Measurements from ENCODE around the gene LTBP2.

Gene LTBP2

DNA sequence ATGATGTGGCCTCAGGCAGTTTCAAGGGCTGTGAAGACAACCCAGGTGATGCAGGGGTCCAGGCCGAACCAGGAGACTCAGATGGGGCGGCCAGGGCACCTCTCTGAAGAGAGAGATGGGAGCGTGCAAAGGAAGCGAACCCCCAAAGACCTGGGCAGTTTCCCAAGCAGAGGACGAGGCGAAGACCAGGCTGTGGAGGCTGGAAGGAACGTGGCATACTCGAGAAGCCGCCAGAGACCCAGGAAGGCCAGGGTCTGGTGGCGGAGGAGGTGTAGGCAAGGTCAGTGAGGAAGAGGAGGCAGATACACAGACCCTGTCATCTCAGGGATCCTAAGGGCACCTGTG, 24.7 kb downstream of the LTBP2 start:
- no peak for DNase-seq

DNA sequence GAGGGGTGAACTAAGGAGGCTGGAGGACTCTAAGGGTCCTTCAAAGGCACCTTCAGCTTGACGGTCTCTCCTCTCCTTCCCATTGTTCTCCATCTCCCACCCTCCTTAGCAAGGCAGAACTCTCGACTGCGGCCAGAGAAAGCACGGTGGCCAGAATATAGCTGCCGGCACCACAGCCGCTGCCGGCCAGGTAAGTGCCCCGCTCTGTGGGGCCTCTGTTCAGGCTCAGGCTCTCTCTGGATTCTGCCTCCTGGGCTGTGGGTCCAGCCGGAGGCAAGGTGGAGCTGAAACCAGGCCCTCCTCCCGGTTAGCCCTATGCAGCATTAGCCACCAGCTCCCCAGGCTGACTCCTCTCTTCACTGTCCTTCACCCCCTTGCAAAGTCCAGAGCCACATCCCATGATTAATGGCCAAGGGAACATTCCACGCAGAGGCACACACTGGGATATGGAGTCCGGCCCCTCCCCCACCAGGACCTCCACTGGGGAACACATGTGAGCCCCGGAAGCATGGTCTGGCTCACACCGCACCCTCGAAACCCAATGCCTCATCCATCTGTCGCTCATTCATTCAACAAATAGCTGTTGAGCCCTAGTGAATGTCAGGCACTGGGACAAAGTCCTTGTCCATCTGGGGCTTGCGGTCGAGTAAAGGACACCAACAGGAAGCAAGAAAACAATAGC, 25.2 kb downstream of the LTBP2 start:
- DNase-seq = no peak

DNA sequence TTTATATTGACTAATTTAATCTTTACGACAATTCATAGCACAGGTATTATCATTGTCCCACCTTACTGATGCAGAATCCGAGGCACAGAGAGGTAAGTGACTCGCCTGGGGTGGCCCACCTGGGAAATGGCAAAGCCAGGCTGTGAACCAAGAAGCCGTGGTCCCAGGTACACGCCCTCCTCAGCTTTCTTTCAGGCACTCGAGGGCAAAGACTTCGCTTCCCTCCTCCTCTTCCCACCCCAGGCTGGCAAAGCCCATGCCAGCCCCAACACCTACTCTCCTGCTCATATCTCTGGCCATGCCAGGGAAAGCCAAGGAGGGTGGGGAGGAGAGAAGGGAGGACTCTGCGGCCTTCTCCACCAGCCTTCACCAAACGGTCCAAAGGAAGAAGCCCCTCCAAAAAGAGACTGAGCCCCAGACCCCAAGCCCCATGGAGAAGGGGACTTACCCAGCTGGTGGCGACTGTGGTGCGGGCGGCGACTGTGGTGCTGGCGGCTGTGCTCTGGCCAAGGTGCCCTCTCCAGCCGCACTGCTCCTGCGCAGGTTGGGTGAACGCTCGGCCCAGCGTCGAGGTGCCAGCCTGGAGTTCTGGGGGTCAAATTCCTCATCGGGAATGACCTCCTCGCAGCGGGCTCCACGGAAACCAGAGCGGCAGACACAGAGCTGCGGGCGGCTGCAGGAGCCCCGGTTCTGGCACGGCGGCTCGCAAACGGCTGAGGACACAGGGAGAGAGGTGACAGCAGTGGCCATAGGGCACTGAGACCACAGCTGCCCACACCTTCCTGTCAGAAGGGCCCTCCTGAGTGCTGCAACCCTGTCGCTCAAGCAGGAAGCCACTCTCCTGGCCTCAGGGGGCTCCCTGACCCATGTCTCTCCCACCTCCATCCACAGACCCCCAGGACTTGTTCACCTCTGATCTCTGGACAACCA, 26.4 kb downstream of the LTBP2 start:
- DNase-seq = no peak

DNA sequence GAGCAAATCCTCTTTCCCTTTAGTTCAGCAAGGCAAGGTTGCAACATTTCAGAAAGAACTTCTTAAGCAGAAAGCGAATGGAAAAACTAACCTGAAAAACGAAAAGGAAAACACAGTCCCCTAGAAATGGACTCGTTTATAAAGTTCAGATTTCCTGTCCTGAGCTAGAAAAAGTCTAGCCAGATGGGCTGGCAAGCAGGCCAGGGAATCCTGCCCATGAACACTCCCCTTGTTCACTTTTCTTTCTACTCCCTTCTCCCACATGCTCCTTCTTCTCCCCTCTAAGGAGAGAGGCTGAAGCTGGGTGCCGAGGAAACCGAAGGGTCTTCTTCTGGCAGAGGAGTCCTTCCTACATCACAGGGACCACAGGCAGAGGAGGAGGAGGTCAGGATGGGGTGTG, 27.1 kb downstream of the LTBP2 start:
- DNase-seq = no peak

DNA sequence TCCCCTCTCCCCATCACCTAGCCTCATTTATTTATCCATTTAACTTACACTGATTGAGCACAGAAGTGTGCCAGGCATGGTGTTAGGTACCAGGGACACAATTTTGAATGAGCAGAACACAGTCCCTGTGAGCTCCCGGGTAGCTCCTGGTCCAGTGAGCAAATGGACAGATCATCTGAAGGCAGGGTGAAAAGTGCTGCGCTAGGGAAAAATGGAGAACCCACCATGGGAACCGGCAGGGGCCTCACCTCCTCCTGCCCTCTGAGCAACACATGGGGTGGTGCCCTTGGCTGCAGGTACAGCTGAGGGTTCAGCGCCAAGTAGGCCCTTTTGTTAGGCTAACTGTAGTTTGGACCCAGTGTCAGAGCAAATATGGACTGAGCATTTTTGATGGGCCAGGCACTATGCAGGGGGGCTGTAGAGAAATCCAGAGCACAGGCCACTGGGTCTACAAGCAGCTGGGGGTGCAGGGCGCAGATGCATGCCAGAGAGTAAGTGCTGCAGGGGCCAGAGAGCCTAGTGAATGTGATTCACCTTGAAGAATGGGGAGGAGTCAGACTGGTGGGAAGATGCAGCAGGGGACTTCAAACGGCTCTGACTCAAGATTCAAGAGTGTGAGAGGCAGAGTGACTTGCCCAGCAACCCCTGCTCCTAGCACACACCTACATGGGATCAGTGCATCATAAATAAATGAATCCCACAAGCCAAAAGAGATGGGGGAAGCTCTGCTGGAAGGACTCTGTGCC, 28.2 kb downstream of the LTBP2 start:
- no peak for DNase-seq

DNA sequence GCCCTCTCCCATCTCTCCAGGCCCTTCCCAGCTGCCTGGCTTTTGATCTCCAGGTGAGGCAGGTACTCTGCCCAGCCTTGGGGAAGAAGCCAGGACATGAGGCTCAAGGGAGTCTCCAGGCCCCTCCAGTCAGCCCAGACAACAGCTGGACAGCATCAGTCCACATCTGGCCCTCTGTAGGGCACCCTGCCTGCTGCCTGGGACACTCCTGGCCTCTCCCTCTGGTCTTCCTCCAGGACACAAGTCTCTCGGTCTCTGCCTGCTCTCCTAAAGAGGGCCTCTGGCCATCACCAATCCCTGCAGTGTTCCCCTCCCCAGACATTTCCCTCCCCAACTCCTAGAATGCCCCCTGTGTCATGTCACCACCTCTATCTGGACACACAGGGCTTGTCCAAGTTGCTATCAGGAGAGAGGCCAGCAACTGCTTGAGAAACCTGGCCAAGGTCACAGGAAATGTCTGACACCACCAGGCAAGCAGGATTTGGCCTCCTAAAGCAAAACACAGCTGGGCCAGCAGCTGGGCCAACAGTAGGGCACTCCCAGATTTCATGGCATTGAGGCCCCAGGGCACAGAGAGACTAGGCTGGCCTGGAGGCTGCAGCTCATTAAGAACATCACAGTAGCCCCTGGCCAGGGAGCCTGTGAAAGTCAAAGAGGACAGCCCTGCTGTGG, 29.0 kb downstream of the LTBP2 start:
- no peak for DNase-seq

DNA sequence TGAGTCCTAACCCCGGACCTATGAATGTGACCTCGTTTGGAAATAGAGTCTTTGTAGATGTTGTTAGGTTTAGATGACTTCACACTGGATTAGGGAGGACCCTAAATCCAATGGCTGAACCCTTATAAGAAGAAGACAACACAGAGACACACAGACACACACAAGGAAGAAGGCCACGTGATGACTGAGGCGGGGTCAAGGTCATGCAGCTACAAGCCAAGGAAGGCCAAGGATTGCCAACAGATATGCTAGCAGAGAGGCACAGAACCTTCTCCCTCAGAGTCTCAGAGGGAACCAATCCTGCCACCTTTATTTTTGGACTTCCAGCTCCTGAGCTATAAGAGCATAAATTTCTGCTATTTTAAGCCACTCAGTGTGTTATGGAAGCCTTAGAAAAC, 31.8 kb downstream of the LTBP2 start:
- DNase-seq = no peak

DNA sequence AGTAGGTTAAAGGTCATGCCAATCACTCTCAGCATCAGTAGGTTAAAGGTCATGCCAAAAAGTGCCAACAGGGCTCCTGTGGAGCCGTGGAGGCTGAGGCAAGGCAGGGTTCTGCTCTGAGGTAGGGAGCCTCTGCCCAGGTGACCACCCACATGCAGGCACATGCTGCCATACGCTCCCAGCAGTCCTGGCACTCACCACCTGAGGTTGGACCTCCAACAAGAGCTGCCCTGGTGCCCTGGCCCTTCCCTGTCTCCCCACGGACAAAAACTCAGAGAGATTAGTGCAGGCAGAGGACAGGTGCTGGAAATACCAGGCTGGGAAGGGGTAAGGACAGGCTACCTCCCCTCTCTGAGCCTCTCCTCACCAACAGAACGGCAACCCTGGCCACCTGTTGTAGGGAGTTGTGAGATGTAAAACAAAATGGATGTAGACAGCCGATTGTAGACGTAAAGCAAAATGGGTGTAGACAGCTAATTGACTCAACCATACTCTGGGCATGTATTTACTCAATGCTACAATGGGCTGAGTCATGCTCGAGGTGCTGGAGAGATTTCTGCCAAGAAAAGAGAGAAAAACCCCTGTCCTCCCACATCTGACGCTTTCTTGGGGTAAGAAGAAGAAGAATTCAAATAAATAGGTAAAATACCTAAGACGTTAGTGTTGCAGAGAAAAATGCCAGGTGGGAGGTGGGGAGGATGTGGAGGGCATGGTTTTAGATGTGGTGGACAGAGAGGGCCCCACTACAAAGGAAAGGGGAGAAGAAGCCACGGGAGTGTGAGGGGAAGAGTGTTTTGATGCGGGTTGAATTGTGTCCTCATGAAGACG, 32.4 kb downstream of the LTBP2 start:
- no peak for DNase-seq

DNA sequence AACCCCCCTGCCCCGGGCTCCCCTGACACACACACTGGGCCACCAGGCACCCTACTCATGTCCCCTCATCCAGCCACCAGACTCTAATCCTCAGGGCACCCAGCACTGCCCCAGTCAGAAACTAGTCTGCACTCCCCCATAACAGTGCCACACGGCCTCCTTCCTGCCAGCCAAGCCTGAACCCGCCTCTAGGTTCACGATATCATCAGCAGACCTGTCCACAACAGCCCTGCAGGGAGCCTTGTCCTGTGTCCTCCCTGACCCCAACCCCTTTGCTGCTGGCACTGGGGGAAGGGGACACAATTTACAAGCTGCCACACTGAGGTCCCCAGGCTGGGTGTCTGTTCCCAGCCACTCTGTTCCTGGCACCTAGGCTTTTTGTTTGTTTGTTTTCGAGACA, 33.6 kb downstream of the LTBP2 start:
- no peak for DNase-seq

DNA sequence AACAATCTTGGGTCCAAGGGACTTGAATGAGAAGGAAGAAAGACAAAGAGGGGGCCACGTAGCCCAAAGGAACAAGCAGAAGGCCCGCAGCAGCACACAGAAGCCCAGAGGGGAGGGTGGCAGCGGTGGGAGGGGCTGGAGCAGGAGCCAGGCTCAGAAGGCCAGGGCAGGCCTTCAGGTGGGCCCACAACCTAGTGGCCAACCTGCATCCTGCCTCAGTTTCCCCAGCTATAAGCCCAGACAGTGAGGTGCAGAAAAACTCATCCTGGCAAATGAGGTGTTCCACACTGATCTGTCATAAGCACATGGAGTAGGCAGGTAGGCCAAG, 34.1 kb downstream of the LTBP2 start:
- DNase-seq = no peak

DNA sequence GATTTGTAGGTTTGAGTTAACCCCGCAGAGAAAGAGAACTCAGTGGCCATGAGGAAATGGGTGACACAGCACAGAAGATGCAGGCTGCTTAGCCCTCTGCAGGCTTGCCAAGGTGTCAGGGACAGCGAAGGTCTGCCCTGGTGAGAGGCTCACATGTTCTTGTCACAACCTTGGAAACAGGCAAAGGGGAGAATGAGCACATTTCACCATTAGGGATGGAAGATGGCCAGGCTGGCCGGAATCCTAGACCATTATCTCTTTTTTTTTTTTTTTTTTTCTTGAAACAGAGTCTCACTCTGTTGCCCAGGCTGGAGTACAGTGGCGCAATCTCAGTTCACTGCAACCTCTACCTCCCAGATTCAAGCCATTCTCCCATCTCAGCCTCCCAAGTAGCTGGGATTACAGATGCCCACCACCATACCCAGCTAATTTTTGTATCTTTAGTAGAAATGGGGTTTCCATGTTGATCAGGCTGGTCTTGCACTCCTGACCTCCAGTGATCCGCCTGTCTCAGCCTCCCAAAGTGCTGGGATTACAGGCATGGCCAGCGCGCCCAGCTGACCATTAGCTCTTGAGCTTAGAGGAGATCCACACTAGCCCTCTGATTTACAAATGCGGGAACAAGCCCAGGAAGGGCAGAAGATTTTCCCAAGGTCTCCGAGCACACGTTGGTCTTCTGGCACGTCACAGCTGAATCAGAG, 34.6 kb downstream of the LTBP2 start:
- DNase-seq = no peak

DNA sequence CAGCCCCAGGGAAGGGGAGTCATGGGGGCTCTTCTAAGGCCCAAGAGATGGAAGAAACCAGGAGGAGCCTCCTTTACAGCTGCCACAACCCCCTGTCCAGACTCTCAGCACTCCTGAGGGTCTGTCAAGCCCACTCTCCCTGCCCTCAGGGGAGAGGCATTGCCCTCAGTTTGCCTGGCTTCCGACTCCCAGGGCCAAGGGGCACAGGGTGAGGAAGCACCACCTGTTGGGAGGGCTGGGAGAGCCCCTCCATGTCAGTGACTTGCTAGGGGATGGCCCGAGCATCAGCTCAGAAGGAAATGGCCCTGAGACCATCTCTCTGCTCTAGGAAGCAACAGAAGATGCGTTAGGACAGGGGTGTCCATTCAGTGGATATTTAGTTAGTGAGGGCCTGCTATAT, 36.1 kb downstream of the LTBP2 start:
- no peak for DNase-seq

DNA sequence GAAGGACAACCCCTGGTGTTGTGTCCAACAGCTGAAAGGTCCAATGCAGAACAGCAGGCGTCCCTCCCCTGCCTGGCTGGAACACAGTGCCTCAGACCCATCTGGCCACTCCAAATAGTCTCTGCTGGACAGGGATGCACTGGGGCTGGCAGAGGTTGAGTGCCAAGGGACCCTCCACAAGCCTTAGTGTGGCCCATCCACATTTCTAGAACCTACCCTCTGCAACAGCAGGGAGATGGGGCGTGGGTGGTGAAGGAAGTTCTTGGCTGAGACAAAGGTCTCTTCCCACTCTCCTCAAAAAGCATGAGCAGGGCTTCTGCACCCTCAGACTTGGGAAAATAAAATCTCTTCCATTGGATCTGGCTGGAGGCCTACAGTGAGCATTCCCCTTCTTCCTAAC, 36.5 kb downstream of the LTBP2 start:
- DNase-seq = no peak

DNA sequence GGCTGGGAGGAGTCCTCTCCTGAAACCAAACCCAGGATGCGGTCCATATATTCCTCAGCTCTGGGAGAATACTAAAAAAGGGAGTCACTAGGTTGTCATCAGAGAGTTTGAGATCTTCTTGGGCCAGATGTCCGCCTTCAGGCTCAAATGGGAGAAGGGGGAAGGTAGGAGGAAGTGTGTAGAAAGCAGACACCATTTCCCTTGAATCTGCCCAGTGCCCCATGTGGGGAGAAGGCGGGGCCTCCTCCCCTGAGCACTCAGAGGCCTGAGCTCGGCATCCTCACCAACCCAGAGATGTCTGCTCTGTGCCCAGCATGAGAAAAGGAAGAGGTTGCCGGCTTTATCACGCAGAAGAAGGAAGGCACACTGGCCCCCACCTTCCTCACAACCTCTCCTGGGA, 37.3 kb downstream of the LTBP2 start:
- no peak for DNase-seq

DNA sequence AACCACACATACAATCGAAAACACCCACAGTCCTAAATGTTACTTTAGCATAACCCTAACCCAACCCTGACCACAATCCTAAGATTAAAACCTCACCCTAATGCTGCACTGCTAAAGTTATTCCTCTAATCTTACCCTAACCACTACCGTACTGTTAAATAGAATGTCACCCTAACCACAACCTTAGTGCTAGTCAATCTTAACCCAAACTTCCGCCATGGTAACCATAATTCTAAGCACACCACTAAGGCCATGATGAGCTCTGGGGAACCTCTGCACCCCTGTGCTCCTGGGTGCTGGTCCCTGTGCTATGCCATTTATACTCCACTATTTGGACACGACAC, 38.0 kb downstream of the LTBP2 start:
- DNase-seq = no peak

DNA sequence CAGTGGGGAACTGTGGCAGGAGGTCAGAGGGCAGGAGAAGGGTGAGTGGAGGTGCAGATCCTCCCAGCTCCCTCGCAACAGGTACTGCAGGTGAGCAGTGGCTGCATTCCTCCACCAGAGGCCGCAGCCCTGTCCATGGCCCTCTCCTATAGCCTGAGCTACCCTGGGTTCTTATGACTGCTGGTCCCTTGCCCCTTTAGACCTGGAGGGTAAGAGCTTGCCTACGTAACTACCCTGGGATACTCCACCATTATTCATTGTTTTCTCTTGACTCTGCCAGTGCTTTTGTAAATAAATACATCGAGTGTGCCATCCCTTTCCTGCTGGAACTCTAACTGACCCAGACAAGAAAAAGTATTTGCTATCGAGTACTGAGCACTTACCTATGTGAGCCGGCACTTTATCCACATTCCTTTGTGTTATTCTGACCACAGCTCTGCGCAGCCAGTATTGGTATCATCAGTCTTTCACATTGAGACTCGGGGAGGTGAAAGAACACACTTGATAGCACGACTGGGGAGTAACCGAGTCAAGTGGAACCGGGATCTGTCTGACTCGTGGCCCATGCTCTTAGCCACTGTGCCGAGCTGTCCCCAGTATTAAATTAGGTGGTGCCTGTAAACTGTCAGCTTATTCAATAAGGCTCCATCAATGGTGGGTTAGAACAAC, 38.5 kb downstream of the LTBP2 start:
- no peak for DNase-seq

DNA sequence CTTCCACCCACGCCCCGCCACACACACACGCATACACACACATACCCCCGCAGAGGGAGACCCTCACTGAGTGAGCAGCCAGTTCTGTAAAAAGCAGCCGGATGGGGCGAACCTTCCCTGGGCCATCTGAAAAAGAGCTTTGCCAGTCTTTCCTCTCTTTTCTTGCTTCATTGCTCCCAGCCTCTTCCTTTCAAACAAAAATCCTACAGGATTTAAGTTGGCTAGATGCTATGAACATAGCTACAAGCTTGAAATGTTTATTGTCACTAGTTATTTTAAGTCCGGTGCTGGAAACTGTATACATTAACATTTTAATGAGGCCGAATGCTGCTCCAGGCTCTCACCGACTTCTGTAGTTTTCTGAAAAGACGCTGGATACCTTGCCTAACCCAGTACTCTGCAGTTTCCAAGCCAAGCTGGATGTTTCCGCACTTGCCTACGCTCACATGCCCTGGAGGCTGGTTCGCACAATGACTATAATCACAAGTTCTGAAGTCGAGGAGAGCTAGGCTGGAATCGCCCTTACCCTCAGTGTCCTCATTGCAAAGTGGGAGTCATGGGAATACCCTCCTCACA, 39.2 kb downstream of the LTBP2 start:
- no peak for DNase-seq

DNA sequence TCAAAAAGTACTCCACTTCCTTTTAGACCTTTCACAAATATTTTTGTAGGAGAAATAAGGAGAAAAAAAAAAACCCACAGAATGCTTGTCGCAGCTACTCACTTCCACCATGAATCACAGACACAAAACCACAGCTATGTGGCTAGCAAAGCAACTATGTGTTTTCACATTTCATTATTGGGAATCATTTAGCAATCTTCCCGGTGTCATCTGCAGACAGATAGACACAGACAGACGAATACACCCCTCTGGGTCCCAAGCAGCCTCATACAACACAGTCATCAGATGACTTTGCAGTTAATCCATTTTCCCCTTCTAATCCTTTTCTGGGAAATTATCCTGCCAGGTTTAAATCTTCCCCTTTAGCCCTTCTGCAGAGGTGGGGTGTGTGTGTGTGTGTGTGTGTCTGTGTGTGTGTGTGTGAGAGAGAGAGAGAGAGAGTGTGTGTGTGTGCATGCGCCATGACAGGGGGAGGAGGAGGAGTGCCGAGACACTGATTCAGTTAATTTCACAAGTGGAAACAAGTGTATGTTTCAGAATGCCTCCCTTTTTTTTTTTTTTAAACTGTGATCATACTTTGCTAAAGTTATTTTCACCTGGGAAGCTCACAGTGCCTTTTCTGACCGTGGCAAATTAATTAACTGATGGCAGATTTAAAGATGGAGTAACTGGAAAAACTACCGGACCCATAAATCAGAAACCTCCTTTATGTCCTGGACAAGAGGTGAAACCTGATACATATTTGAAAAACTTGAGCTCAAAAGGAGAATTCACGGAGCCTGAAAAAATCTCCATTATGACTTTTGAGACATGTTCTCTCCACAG, 39.9 kb downstream of the LTBP2 start:
- DNase-seq = peak; percentile 23

DNA sequence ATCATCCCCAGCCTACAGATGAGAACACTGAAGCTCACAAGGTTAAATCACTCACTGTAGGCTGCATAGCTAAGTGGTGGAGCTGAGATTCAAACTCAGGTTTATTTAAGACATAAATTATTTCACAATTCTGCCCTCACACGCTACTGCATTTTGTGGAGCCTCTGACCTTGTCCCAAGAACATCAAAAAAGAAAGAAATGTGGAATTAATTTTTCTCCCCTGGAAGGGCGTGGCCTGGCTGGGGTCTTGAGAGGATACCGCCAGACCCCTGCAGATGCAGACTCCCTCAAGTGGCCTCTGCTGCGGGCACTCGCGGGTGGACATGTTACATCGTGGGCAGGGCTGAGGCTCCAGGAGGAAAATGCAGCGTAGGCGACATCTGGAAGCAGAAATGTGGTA, 40.6 kb downstream of the LTBP2 start:
- DNase-seq = no peak

DNA sequence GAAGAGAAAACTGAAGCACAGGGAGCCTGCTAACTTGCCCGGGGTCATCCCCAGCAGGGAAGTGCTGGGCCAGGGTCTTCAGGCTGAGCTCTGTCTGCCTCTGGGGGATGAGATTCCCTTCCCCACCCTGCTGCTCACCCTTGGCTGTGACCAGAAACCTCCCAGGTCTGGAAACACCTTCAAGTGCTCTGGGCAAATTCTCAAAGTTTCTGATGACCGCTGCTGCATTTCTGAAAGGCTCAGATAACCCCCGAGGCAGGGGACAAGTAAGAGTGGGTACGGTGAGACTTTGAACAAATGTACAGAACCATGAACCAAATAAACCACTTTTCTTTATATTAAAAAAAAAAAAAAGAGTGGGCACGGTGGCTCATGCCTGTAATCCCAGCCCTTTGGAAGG, 41.3 kb downstream of the LTBP2 start:
- no peak for DNase-seq
